Erythroblast (primary cell): ENCODE measurements around the gene CETP.

ENCODE experiments used
- GATA1 ChIP-seq: IDR thresholded peaks from 2 replicates; pipeline ENCODE4 v1.6.1; 2011; ENCODE audit warnings: low read depth, mild to moderate bottlenecking, control low read depth, low read length, moderate library complexity
- POLR2A ChIP-seq: IDR thresholded peaks from 2 replicates; pipeline ENCODE4 v1.6.1; 2011; ENCODE audit warnings: mild to moderate bottlenecking, low read length

GRCh38 chr16:56932721-56933619 is 28.8 kb upstream of the CETP start:
- no peak for TF ChIP-seq POLR2A
- no peak for TF ChIP-seq GATA1
